NCI-H2196 treated with DMSO at 0.1 percent for 48 hours (cell line): Measurements from ENCODE around the gene SOX5.
A peak's percentile ranks its signal among the peaks of the same experiment; 100 is the strongest.

ENCODE experiments used
- DNase-seq: peaks from one replicate; lab custom pipeline; 2025; ENCODE audit not compliant: unreplicated experiment; lab: John Stamatoyannopoulos, UW

The SOX5 gene

GRCh38 chr12:23699031-23699430, 250.4 kb downstream of the SOX5 start:
- DNase-seq, result peak; percentile 38

- DNase-seq, result no peak
These were observed 254.6 kb downstream of the SOX5 start for GRCh38 chr12:23694920-23695319.

- DNase-seq, result no peak
These were observed 255.2 kb downstream of the SOX5 start for GRCh38 chr12:23694307-23694706.

- DNase-seq, result no peak
These were observed 261.5 kb downstream of the SOX5 start for GRCh38 chr12:23687947-23688346.

- DNase-seq, result peak; percentile 20
These were observed 263.4 kb downstream of the SOX5 start for GRCh38 chr12:23686095-23686494.

- DNase-seq, result no peak
These were observed 265.3 kb downstream of the SOX5 start for GRCh38 chr12:23684121-23684520.

- no peak for DNase-seq
These were observed 268.2 kb downstream of the SOX5 start for GRCh38 chr12:23681237-23681636.

- no peak for DNase-seq
These were observed 275.4 kb downstream of the SOX5 start for GRCh38 chr12:23674064-23674463.

GRCh38 chr12:23671881-23672280, 277.6 kb downstream of the SOX5 start:
- no peak for DNase-seq

- DNase-seq, result no peak
These were observed 278.8 kb downstream of the SOX5 start for GRCh38 chr12:23670684-23671083.

GRCh38 chr12:23669691-23670090, 279.8 kb downstream of the SOX5 start:
- no peak for DNase-seq

- no peak for DNase-seq
These were observed 282.6 kb downstream of the SOX5 start for GRCh38 chr12:23666866-23667265.

- DNase-seq, result peak; percentile 29
These were observed 286.5 kb downstream of the SOX5 start for GRCh38 chr12:23662966-23663365.

- DNase-seq, result no peak
These were observed 290.3 kb downstream of the SOX5 start for GRCh38 chr12:23659131-23659530.

GRCh38 chr12:23657598-23657997, 291.9 kb downstream of the SOX5 start:
- DNase-seq, result no peak

- DNase-seq, result no peak
These were observed 293.6 kb downstream of the SOX5 start for GRCh38 chr12:23655884-23656283.

- no peak for DNase-seq
These were observed 294.4 kb downstream of the SOX5 start for GRCh38 chr12:23655112-23655511.

GRCh38 chr12:23648546-23648945, 300.9 kb downstream of the SOX5 start:
- no peak for DNase-seq

GRCh38 chr12:23640754-23641153, 308.7 kb downstream of the SOX5 start:
- DNase-seq, result peak; percentile 91

GRCh38 chr12:23634344-23634743, 315.1 kb downstream of the SOX5 start:
- DNase-seq, result no peak

GRCh38 chr12:23631786-23632377, 317.6 kb downstream of the SOX5 start:
- no peak for DNase-seq

GRCh38 chr12:23630524-23630923, 318.9 kb downstream of the SOX5 start:
- DNase-seq, result no peak

- no peak for DNase-seq
These were observed 320.7 kb downstream of the SOX5 start for GRCh38 chr12:23628806-23629205.
